OCI-LY7 (cell line): Measurements from ENCODE around the gene AGPAT3. TPM values are rescaled to one million over a fixed set of nuclear protein-coding genes. Genes with fewer than 3 reads are reported as not detected.

Experiments used
- BruUV-seq: library from RNA; stranded (reverse); fragments of 400-500 nt; replicated peaks from 2 replicates; lab custom pipeline; 2021; lab: Mats Ljungman, UMichigan
- CTCF ChIA-PET: fragments of 300-600 bp; sonication (Branson Sonifier 250); formaldehyde crosslinking; loops from one replicate; lab custom pipeline; 2022; ENCODE audit warnings: antibody characterized with exemption; ENCODE audit not compliant: unreplicated experiment; lab: Charles Lee
- POLR2A ChIA-PET: fragments of 300-600 bp; sonication (Branson Sonifier 250); formaldehyde crosslinking; loops from one replicate; lab custom pipeline; 2022; ENCODE audit warnings: antibody characterized with exemption; lab: Charles Lee
- DNase-seq: peaks from one replicate; pipeline ENCODE4 v3.0.0-alpha.2; 2015; ENCODE audit warnings: low spot score
- H2AFZ ChIP-seq: fragments of 200-600 bp; sonication (generic), shearing (Covaris generic); 2 replicates; pipeline ENCODE4 v1.6.1; 2014; ENCODE audit warnings: mild to moderate bottlenecking, antibody characterized with exemption, low read length, moderate library complexity
- H3K27ac ChIP-seq: fragments of 200-600 bp; sonication (generic); 2 replicates; pipeline ENCODE4 v1.5.1; 2014; ENCODE audit warnings: mixed run types, low read depth, mild to moderate bottlenecking, moderate library complexity, low read length, inconsistent platforms; ENCODE audit not compliant: poor library complexity, severe bottlenecking
- H3K36me3 ChIP-seq: fragments of 200-600 bp; sonication (generic); 2 replicates; pipeline ENCODE4 v1.6.1; 2014; ENCODE audit warnings: mild to moderate bottlenecking, antibody characterized with exemption, low read length, moderate library complexity, mixed read lengths; ENCODE audit not compliant: insufficient read depth
- H3K4me1 ChIP-seq: fragments of 200-600 bp; sonication (generic); 2 replicates; pipeline ENCODE4 v1.5.1; 2014; ENCODE audit warnings: mild to moderate bottlenecking, low read length; ENCODE audit not compliant: insufficient read depth, poor library complexity, severe bottlenecking
- H3K4me2 ChIP-seq: fragments of 200-600 bp; sonication (generic); 2 replicates; pipeline ENCODE4 v1.6.1; 2014; ENCODE audit warnings: mild to moderate bottlenecking, low read length
- H3K4me3 ChIP-seq: fragments of 200-600 bp; sonication (generic); 2 replicates; pipeline ENCODE4 v1.5.1; 2014; ENCODE audit warnings: mild to moderate bottlenecking, low read depth, low read length; ENCODE audit not compliant: poor library complexity, severe bottlenecking
- H3K79me2 ChIP-seq: fragments of 200-600 bp; sonication (generic); 2 replicates; pipeline ENCODE4 v1.6.1; 2016; ENCODE audit warnings: low read depth, mild to moderate bottlenecking, low read length, moderate library complexity, mixed read lengths; ENCODE audit not compliant: insufficient read depth
- H3K9me2 ChIP-seq: fragments of 200-600 bp; sonication (generic); 2 replicates; pipeline ENCODE4 v1.6.1; 2016; ENCODE audit warnings: mild to moderate bottlenecking, low read length, mixed read lengths; ENCODE audit not compliant: insufficient read depth
- H3K9me3 ChIP-seq: fragments of 200-600 bp; sonication (generic); 2 replicates; pipeline ENCODE4 v1.6.1; 2014; ENCODE audit warnings: mild to moderate bottlenecking, mixed run types, low read length, mixed read lengths
- H4K20me1 ChIP-seq: fragments of 200-600 bp; sonication (generic); 2 replicates; pipeline ENCODE4 v1.6.1; 2014; ENCODE audit warnings: mild to moderate bottlenecking, antibody characterized with exemption, low read length, moderate library complexity, mixed read lengths; ENCODE audit not compliant: insufficient read depth
- EZH2phosphoT487 ChIP-seq: fragments of 200-600 bp; sonication (generic); IDR thresholded peaks from 2 replicates; pipeline ENCODE4 v1.6.1; 2018; ENCODE audit warnings: low read depth, borderline replicate concordance, mild to moderate bottlenecking, mixed run types, antibody characterized with exemption, low read length, moderate library complexity, mixed read lengths
- intact Hi-C: fragments of 100-400 bp; cut with micrococcal nuclease; formaldehyde crosslinking; loops from one replicate; pipeline ENCODE4 v1.10.0; 2022; ENCODE audit not compliant: unreplicated experiment
- total RNA-seq, 2 experiments: library from RNA; depleted of rRNA in 1 of 2; stranded (reverse); fragments of >200 nt in 1 of 2; shearing (Covaris generic) in 1 of 2; gene quantifications; 2 replicates each; pipeline ENCODE4 v1.2.3, GENCODE V29; 2014 to 2022
- TF ChIP-seq, protein P1 (sequence below): fragments of 200-600 bp; sonication (generic); conservative IDR thresholded peaks from 2 replicates; pipeline ENCODE4 v1.5.1; 2014; ENCODE audit warnings: mild to moderate bottlenecking, antibody characterized with exemption, low read length, moderate library complexity, mixed read lengths

Gene AGPAT3
- total RNA-seq, 2 experiments from 2014 or later, result 9.2 to 33.4 TPM

- Histone ChIP-seq H4K20me1 (no peaks in the 10 kb centered on the region), H3K27ac (no peak overlapping the region), H3K79me2 (no peaks in the 10 kb centered on the region), H3K9me3 (no peaks in the 10 kb centered on the region), H3K36me3 (no peaks in the 10 kb centered on the region), H3K9me2 (no peaks in the 10 kb centered on the region), H3K4me3 (no peak overlapping the region), H3K4me2 (no peak overlapping the region), H3K4me1 (no peaks in the 10 kb centered on the region), H2AFZ (no peak overlapping the region)
- DNase-seq, result no peak
- BruUV-seq, result no TSS peak
- ChIA-PET POLR2A (no interaction called here), CTCF (no interaction called here)
- TF ChIP-seq, protein P1, sequence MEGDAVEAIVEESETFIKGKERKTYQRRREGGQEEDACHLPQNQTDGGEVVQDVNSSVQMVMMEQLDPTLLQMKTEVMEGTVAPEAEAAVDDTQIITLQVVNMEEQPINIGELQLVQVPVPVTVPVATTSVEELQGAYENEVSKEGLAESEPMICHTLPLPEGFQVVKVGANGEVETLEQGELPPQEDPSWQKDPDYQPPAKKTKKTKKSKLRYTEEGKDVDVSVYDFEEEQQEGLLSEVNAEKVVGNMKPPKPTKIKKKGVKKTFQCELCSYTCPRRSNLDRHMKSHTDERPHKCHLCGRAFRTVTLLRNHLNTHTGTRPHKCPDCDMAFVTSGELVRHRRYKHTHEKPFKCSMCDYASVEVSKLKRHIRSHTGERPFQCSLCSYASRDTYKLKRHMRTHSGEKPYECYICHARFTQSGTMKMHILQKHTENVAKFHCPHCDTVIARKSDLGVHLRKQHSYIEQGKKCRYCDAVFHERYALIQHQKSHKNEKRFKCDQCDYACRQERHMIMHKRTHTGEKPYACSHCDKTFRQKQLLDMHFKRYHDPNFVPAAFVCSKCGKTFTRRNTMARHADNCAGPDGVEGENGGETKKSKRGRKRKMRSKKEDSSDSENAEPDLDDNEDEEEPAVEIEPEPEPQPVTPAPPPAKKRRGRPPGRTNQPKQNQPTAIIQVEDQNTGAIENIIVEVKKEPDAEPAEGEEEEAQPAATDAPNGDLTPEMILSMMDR, result no peak
- TF ChIP-seq EZH2phosphoT487, result no peak
- intact Hi-C loops, result no loop called here
Observed at GRCh38 chr21:43951911-43952703, 87.1 kb downstream of the AGPAT3 start.

DNA sequence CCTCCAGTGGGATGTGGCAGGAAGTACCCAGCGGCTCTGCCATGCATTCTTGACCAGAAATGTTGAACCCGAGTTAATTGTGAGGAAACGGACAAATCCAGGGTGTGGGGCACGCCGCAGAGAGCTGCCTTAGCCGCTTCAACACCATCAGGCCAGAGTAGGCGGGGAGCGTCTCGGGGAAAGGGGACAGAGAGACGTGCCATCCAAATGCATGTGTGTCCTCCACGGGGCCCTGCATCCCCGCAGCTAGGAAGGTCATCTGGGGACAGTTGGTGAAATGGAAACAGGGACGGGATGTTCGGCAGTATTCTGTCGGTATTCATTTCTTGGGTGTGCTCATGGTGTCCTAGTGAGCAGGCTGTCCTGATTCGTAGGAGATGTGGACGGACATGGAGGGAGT lies 88.0 kb downstream of the AGPAT3 start:
- H3K79me2 ChIP-seq, result no peaks in the 10 kb centered on the region
- BruUV-seq, result no TSS peak
- H3K9me3 ChIP-seq, result no peaks in the 10 kb centered on the region
- ChIA-PET POLR2A (no interaction called here), CTCF (no interaction called here)
- DNase-seq, result no peak
- H4K20me1 ChIP-seq, result no peaks in the 10 kb centered on the region
- H3K4me1 ChIP-seq, result peaks cover 5% of the 10 kb centered on the region
- no peak for TF ChIP-seq EZH2phosphoT487
- TF ChIP-seq, protein P1, result no peak
- H3K36me3 ChIP-seq, result no peaks in the 10 kb centered on the region
- no peak overlapping the region for H3K27ac ChIP-seq
- no peak overlapping the region for H3K4me3 ChIP-seq
- no peak overlapping the region for H2AFZ ChIP-seq
- intact Hi-C loops, result no loop called here
- H3K4me2 ChIP-seq, result no peak overlapping the region
- H3K9me2 ChIP-seq, result no peaks in the 10 kb centered on the region

DNA sequence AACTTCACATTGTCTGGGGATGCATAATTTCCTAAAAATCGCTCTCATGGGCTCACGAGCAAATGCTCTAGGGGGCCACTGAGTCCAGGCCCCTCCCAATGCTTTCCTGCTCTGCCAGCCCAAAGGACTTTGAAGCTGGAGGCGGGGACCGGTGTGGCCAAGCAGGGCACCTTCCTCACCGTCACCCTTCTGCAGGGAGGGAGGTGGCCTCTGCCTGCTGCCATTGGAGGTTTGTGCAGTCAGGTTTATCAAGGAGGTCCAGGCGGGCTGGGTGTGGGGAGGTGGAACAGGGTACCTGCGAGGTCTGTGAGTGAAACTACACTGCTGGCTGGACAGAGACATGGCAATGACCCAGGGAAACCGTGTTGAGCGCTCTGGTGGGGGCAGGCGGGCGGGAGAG lies 89.0 kb downstream of the AGPAT3 start:
- no peaks in the 10 kb centered on the region for H3K9me3 ChIP-seq
- no peak for DNase-seq
- H3K79me2 ChIP-seq, result no peaks in the 10 kb centered on the region
- no peak overlapping the region for H3K4me3 ChIP-seq
- ChIA-PET POLR2A (no interaction called here), CTCF (no interaction called here)
- no peak overlapping the region for H2AFZ ChIP-seq
- H4K20me1 ChIP-seq, result no peaks in the 10 kb centered on the region
- BruUV-seq, result no TSS peak
- H3K36me3 ChIP-seq, result no peaks in the 10 kb centered on the region
- intact Hi-C loops, result no loop called here
- no peak for TF ChIP-seq EZH2phosphoT487
- TF ChIP-seq, protein P1, result no peak
- H3K4me1 ChIP-seq, result peaks cover 5% of the 10 kb centered on the region
- no peak overlapping the region for H3K4me2 ChIP-seq
- no peaks in the 10 kb centered on the region for H3K9me2 ChIP-seq
- H3K27ac ChIP-seq, result no peak overlapping the region
